Spleen (tissue), 11 donors: ENCODE data around the gene SELENOW. TPM values are rescaled to one million over a fixed set of nuclear protein-coding genes. Genes with fewer than 3 reads are reported as not detected.
"Not testable (repeated sequence)": the region's sequence is repeated elsewhere in the genome, so short reads cannot be mapped to it uniquely, and the experiment has no call there.

Source experiments
- DNase-seq: peaks from one replicate; pipeline ENCODE4 v3.0.0-alpha.2; 2020
- H3K27ac ChIP-seq, 8 donors: fragments of 200-600 bp; sonication (generic) in 7 of 8; 1 replicate in 4 of 8; 2 replicates in 4 of 8; pipeline versions ENCODE4 v1.5.0 to v1.8.0; 2016 to 2021; ENCODE audit warnings: inconsistent platforms in 4 of 8, mild to moderate bottlenecking in 4 of 8, moderate library complexity in 1 of 8
- H3K27me3 ChIP-seq, 7 donors: fragments of 200-600 bp; sonication (generic) in 6 of 7; replicated peaks in 1 of 7; 1 replicate in 4 of 7; 2 replicates in 3 of 7; pipeline versions ENCODE4 v1.5.0 to v1.8.0; 2016 to 2021; ENCODE audit warnings: inconsistent platforms in 3 of 7, mild to moderate bottlenecking in 1 of 7
- H3K36me3 ChIP-seq, 6 donors: fragments of 200-600 bp; sonication (generic) in 5 of 6; 1 replicate in 4 of 6; 2 replicates in 2 of 6; pipeline versions ENCODE4 v1.5.0 to v1.8.0; 2016 to 2021; ENCODE audit warnings: inconsistent platforms in 2 of 6
- H3K4me1 ChIP-seq, 6 donors: fragments of 200-600 bp; sonication (generic) in 5 of 6; 1 replicate in 3 of 6; 2 replicates in 3 of 6; pipeline versions ENCODE4 v1.5.0 to v1.8.0; 2016 to 2021; ENCODE audit warnings: inconsistent platforms in 3 of 6
- H3K4me3 ChIP-seq, 8 donors: fragments of 200-600 bp; sonication (generic) in 7 of 8; 1 replicate in 4 of 8; 2 replicates in 4 of 8; pipeline versions ENCODE4 v1.5.0 to v1.8.0; 2016 to 2021; ENCODE audit warnings: inconsistent platforms in 4 of 8, mild to moderate bottlenecking in 4 of 8, moderate library complexity in 2 of 8
- H3K9me3 ChIP-seq, 8 donors: fragments of 200-600 bp; sonication (generic) in 7 of 8; 1 replicate in 4 of 8; 2 replicates in 4 of 8; pipeline versions ENCODE4 v1.5.0 to v1.8.0; 2016 to 2021; ENCODE audit warnings: inconsistent platforms in 4 of 8
- POLR2A ChIP-seq, 3 donors: fragments of 450-650 bp; IDR thresholded peaks; one replicate each; pipeline ENCODE4 v1.5.1; 2017; ENCODE audit warnings: antibody characterized with exemption in 3 of 3, mild to moderate bottlenecking in 1 of 3
- POLR2AphosphoS5 ChIP-seq, 3 donors: sonication (generic); formaldehyde crosslinking; IDR thresholded peaks; one replicate each; pipeline ENCODE4 v1.5.1; 2017; ENCODE audit warnings: antibody characterized with exemption in 3 of 3
- WGBS, 5 donors: extraction: QIAGEN DNeasy Blood & Tissue Kit in 3 of 5; methylation state at CpG; one replicate each; pipeline versions ENCODE4 v1.1.5 to v1.1.7; 2013 to 2018; 5-methylcytosine and 5-hydroxymethylcytosine counted together
- intact Hi-C: fragments of 100-400 bp; cut with DNase I; formaldehyde crosslinking; loops from one replicate; pipeline ENCODE4 v1.15.0; 2023; ENCODE audit warnings: low total_unique reads
- polyA plus RNA-seq, 3 donors: library from polyadenylated mRNA; stranded (reverse); fragments of 200-250 nt; gene quantifications; one replicate each; pipeline ENCODE4 v1.2.1, GENCODE V29; 2013
- total RNA-seq, 7 donors: library from RNA; depleted of rRNA in 3 of 7; stranded (reverse); fragments of >200 nt in 3 of 7; fragmentation: NEBNext Ultra II Directional in 4 of 7; extraction: Animal tissue kit (Norgen Biotek cat#: 25700) in 4 of 7; gene quantifications; one replicate each; pipeline versions ENCODE4 v1.1.0 to v1.2.1, GENCODE V29; 2016 to 2021
- TF ChIP-seq, protein P1 (sequence below), 11 experiments: fragments of 200-600 bp in 7 of 11; fragments of 450-650 bp in 4 of 11; sonication (generic) in 4 of 11; IDR thresholded peaks in 8 of 11; conservative IDR thresholded peaks in 3 of 11; 1 replicate in 7 of 11; 2 replicates in 4 of 11; pipeline versions ENCODE4 v1.4.0 to v1.8.0; 2016 to 2021; ENCODE audit warnings: antibody characterized with exemption in 11 of 11, inconsistent platforms in 4 of 11, mild to moderate bottlenecking in 1 of 11
- donor health status: healthy with polysubstance abuse.
- donor health status: DM: no; HTN: no; CAD: no; lungs with moderate emphysema.
- donor health status: DM: no; HTN: no; CAD: no.
- donor health status: Bipolar disorder and iron deficiency.
- donor health status: healthy.
- donor health status: DM: no; HTN: no; CAD: no.
- donor health status: DM: yes; HTN: yes; CAD: no.

The SELENOW gene
- total and polyA plus RNA-seq, 10 donors = 137 to 592 (median 302) TPM

DNA sequence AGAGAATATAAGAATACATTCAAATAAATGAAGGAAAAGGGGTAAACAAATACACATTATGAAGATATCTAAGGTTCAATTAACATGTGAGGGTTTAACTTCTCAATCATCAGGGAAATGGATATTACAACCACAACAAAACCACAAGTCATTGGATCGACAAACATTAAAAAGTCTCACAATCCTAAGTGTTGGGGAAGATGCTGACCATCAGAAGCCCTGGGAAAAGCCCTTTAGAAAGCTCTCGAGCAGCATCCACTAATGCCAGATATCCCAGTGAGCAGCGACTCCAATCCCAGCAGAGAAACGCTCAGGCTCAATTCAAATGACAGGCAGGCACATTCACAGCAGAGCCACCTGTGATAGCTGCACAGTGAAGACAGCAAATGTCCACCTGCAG is 22.8 kb downstream of the SELENOW start:
- Histone ChIP-seq H3K4me3 (no peak overlapping the region), H3K4me1 (no peaks in the 10 kb centered on the region)
- 90 to 99% (median 94%) methylated on average over 4 of the region's 4 CpGs for WGBS, 5 donors

GRCh38 chr19:47802521-47803043 is 24.1 kb downstream of the SELENOW start:
- no peak for TF ChIP-seq POLR2A (IDR thresholded peaks at IDR 0.05)
- TF ChIP-seq POLR2AphosphoS5 (IDR thresholded peaks at IDR 0.05) = no peak
- TF ChIP-seq, protein P1, sequence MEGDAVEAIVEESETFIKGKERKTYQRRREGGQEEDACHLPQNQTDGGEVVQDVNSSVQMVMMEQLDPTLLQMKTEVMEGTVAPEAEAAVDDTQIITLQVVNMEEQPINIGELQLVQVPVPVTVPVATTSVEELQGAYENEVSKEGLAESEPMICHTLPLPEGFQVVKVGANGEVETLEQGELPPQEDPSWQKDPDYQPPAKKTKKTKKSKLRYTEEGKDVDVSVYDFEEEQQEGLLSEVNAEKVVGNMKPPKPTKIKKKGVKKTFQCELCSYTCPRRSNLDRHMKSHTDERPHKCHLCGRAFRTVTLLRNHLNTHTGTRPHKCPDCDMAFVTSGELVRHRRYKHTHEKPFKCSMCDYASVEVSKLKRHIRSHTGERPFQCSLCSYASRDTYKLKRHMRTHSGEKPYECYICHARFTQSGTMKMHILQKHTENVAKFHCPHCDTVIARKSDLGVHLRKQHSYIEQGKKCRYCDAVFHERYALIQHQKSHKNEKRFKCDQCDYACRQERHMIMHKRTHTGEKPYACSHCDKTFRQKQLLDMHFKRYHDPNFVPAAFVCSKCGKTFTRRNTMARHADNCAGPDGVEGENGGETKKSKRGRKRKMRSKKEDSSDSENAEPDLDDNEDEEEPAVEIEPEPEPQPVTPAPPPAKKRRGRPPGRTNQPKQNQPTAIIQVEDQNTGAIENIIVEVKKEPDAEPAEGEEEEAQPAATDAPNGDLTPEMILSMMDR (IDR thresholded peaks at IDR 0.05 in 8 of 11, conservative IDR thresholded peaks at IDR 0.05 in 3 of 11) = no peak
- intact Hi-C loops = no loop called here
- no peaks in the 10 kb centered on the region for H3K36me3 ChIP-seq
- peaks cover 0 to 11% (median 0%) of the 10 kb centered on the region in 8 donors for H3K9me3 ChIP-seq
- H3K27ac ChIP-seq = no peak overlapping the region
- 83 to 95% (median 90%) methylated on average over 10 to 25 of the region's 25 CpGs for WGBS, 5 donors
- peaks cover 0 to 17% (median 0%) of the 10 kb centered on the region in 7 donors for H3K27me3 ChIP-seq
- DNase-seq = no peak
- no peak overlapping the region for H3K4me3 ChIP-seq
- no peaks in the 10 kb centered on the region for H3K4me1 ChIP-seq

More for the DNA sequence above, 22.8 kb downstream of the SELENOW start:
- intact Hi-C loops = no loop called here
- Histone ChIP-seq H3K27ac (no peak overlapping the region), H3K9me3 (peaks cover 0 to 11% (median 0%) of the 10 kb centered on the region in 8 donors), H3K27me3 (peaks cover 0 to 17% (median 0%) of the 10 kb centered on the region in 7 donors), H3K36me3 (no peaks in the 10 kb centered on the region)
- no peak for TF ChIP-seq POLR2A (IDR thresholded peaks at IDR 0.05)
- TF ChIP-seq, protein P1 (IDR thresholded peaks at IDR 0.05 in 8 of 11, conservative IDR thresholded peaks at IDR 0.05 in 3 of 11) = no peak
- TF ChIP-seq POLR2AphosphoS5 (IDR thresholded peaks at IDR 0.05) = no peak
- DNase-seq = no peak

GRCh38 chr19:47803148-47803547 is 24.6 kb downstream of the SELENOW start:
- H3K4me1 ChIP-seq, H3K27ac ChIP-seq, DNase-seq, intact Hi-C loops, H3K36me3 ChIP-seq, H3K4me3 ChIP-seq: not testable (repeated sequence)
- H3K9me3 ChIP-seq = peaks cover 0 to 11% (median 0%) of the 10 kb centered on the region in 8 donors
- peaks cover 0 to 14% (median 0%) of the 10 kb centered on the region in 7 donors for H3K27me3 ChIP-seq
- 78 to 93% (median 85%) methylated on average over 4 to 21 of the region's 21 CpGs for WGBS, 5 donors

DNA sequence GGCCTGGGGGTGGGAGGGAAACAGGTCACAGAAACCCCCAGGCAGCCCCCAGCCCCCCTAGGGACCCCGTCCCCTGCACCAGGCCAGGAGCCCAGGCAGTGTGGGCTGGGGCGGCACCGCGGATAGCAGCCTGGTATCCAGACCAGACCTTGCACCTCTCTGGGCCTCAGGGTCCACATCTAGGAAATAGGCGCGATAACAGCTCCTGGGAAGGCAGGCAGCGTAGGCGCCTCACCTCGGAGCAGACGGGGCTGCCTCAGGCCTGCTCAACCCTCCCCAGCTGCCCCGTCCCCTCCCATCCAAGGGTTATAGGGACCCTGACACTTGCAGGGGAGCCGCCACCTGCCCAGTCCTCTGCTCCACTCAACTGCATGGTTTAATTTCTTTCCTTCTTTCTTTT is 25.2 kb downstream of the SELENOW start:
- H3K27me3 ChIP-seq, DNase-seq, H3K4me3 ChIP-seq, H3K4me1 ChIP-seq, H3K36me3 ChIP-seq, intact Hi-C loops, H3K27ac ChIP-seq: not testable (repeated sequence)
- H3K9me3 ChIP-seq = peaks cover 0 to 11% (median 0%) of the 10 kb centered on the region in 8 donors
- 85 to 93% (median 86%) methylated on average over 7 to 11 of the region's 12 CpGs; no CpG with 5 or more reads in 2 of the 5 donors for WGBS, 5 donors

- peaks cover 0 to 11% (median 0%) of the 10 kb centered on the region in 8 donors for H3K9me3 ChIP-seq
- H3K27ac ChIP-seq, intact Hi-C loops, H3K4me1 ChIP-seq, H3K4me3 ChIP-seq, H3K36me3 ChIP-seq, DNase-seq, H3K27me3 ChIP-seq: not testable (repeated sequence)
- WGBS, 5 donors = 70 to 82% (median 80%) methylated on average over 1 to 5 of the region's 5 CpGs
Observed at GRCh38 chr19:47804451-47804850, 25.9 kb downstream of the SELENOW start, which contains the start of gene TPRX1. TPRX1 (minus strand) TSS chr19:47804551; CDS start chr19:47804539, 12 bp downstream.
